Gastrocnemius medialis (tissue), 4 donors: ENCODE measurements around the gene PPFIA2. TPM values are rescaled to one million over a fixed set of nuclear protein-coding genes. Genes with fewer than 3 reads are reported as not detected.

Source experiments
- ATAC-seq, 2 donors: fragments of 150-250 bp; one replicate each; pipeline ENCODE4 v1.9.1; 2016
- DNase-seq, 2 donors: peaks; one replicate each; pipeline ENCODE4 v3.0.0-alpha.2; 2019
- H3K27ac ChIP-seq, 4 donors: fragments of 200-600 bp; sonication (generic); 1 replicate in 1 of 4; 2 replicates in 3 of 4; pipeline ENCODE4 v1.5.1; 2016 to 2018; ENCODE audit warnings: mild to moderate bottlenecking in 2 of 4, moderate library complexity in 1 of 4
- H3K27me3 ChIP-seq, 3 donors: fragments of 200-600 bp; sonication (generic) in 2 of 3; 1 replicate in 1 of 3; 2 replicates in 2 of 3; pipeline versions ENCODE4 v1.5.1 to v1.6.0; 2016 to 2019; ENCODE audit warnings: mild to moderate bottlenecking in 1 of 3, moderate library complexity in 1 of 3
- H3K36me3 ChIP-seq, 2 donors: fragments of 200-600 bp; sonication (generic) in 1 of 2; one replicate each; pipeline ENCODE4 v1.5.1; 2017 to 2018
- H3K4me1 ChIP-seq, 2 donors: fragments of 200-600 bp; sonication (generic) in 1 of 2; one replicate each; pipeline ENCODE4 v1.5.1; 2016 to 2017; ENCODE audit warnings: mild to moderate bottlenecking in 2 of 2
- H3K4me3 ChIP-seq, 4 donors: fragments of 200-600 bp; sonication (generic) in 3 of 4; 1 replicate in 1 of 4; 2 replicates in 3 of 4; pipeline ENCODE4 v1.5.1; 2016 to 2019; ENCODE audit warnings: mild to moderate bottlenecking in 2 of 4
- H3K9me3 ChIP-seq, 3 donors: fragments of 200-600 bp; sonication (generic) in 2 of 3; 1 replicate in 1 of 3; 2 replicates in 2 of 3; pipeline ENCODE4 v1.5.1; 2016 to 2019
- POLR2A ChIP-seq, 2 donors: fragments of 450-650 bp; IDR thresholded peaks; one replicate each; pipeline ENCODE4 v1.6.1; 2017; ENCODE audit warnings: antibody characterized with exemption in 2 of 2, mild to moderate bottlenecking in 2 of 2, moderate library complexity in 2 of 2
- in situ Hi-C, 4 donors: fragments of 200-750 bp; cut with MboI; loops; one replicate each; pipeline versions ENCODE4 v1.15.0 to v1.8.0; 2017; ENCODE audit warnings: low sequenced_read_pairs in 4 of 4
- intact Hi-C: fragments of 100-400 bp; cut with DNase I; formaldehyde crosslinking; loops from one replicate; pipeline ENCODE4 v1.15.1; 2023; ENCODE audit warnings: low total_unique reads
- total RNA-seq, 4 donors: library from RNA; depleted of rRNA; stranded (reverse); fragments of >200 nt; gene quantifications; one replicate each; pipeline versions ENCODE4 v1.1.0 to v1.2.3, GENCODE V29; 2016
- TF ChIP-seq, protein P1 (sequence below), 5 experiments: fragments of 450-650 bp in 3 of 5; fragments of 200-600 bp in 2 of 5; sonication (generic) in 2 of 5; IDR thresholded peaks in 4 of 5; conservative IDR thresholded peaks in 1 of 5; 1 replicate in 4 of 5; 2 replicates in 1 of 5; pipeline ENCODE4 v1.5.1; 2016 to 2019; ENCODE audit warnings: antibody characterized with exemption in 5 of 5, mild to moderate bottlenecking in 3 of 5, moderate library complexity in 3 of 5

PPFIA2 gene
- total RNA-seq, 4 donors from 2014 or later, result 0.04 TPM; not detected in 3

DNA sequence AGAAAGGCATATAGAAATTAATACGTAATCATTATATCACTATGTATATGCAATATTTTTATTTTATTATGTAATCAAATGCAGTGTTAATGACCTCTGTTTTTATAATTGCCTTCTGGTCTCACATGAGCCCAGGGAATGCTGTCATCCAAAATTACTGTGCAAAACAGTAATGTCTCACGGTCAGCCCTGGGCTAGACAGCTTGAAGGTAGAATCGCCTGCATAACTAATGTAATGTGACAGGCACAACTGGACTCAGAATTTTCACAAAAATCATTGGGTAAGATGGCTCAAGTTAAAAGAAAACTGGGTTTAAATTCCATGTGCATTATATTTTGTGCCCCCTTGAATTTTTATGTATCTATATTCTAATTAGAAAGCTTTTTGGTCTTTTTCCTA is 293.3 kb downstream of the PPFIA2 start:
- DNase-seq (no peak), ATAC-seq (no peak)
- Histone ChIP-seq H3K36me3 (no peaks in the 10 kb centered on the region), H3K27me3 (no peaks in the 10 kb centered on the region), H3K27ac (no peak overlapping the region), H3K4me3 (no peak overlapping the region), H3K4me1 (no peaks in the 10 kb centered on the region), H3K9me3 (no peaks in the 10 kb centered on the region)
- intact Hi-C loops (no loop called here), in situ Hi-C loops (no loop called here)
- TF ChIP-seq POLR2A (IDR thresholded peaks at IDR 0.05), result no peak
- TF ChIP-seq, protein P1, sequence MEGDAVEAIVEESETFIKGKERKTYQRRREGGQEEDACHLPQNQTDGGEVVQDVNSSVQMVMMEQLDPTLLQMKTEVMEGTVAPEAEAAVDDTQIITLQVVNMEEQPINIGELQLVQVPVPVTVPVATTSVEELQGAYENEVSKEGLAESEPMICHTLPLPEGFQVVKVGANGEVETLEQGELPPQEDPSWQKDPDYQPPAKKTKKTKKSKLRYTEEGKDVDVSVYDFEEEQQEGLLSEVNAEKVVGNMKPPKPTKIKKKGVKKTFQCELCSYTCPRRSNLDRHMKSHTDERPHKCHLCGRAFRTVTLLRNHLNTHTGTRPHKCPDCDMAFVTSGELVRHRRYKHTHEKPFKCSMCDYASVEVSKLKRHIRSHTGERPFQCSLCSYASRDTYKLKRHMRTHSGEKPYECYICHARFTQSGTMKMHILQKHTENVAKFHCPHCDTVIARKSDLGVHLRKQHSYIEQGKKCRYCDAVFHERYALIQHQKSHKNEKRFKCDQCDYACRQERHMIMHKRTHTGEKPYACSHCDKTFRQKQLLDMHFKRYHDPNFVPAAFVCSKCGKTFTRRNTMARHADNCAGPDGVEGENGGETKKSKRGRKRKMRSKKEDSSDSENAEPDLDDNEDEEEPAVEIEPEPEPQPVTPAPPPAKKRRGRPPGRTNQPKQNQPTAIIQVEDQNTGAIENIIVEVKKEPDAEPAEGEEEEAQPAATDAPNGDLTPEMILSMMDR (IDR thresholded peaks at IDR 0.05 in 4 of 5, conservative IDR thresholded peaks at IDR 0.05 in 1 of 5), result no peak

DNA sequence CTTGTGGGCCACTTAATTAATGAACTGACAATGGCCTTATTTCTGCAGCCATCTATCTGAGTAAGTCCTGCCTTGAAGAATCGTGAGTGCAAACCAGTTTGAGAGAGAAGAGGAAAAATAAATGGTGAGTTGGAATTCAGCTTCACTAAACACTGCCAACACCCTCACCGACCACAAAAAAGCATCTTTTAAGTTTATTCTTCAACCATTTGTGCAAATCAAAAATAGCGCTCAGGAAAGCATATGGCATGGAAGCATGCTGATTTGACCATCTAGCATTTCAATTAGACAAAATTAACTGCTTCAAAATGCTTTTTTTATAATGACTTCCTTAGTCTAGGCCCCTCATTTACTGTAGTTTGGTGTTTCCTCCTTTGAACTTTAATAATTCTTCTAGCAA is 294.0 kb downstream of the PPFIA2 start:
- Histone ChIP-seq H3K4me3 (no peak overlapping the region), H3K27me3 (no peaks in the 10 kb centered on the region), H3K36me3 (no peaks in the 10 kb centered on the region), H3K27ac (no peak overlapping the region), H3K9me3 (no peaks in the 10 kb centered on the region), H3K4me1 (no peaks in the 10 kb centered on the region)
- intact Hi-C loops, result no loop called here
- ATAC-seq, result no peak
- TF ChIP-seq, protein P1 (IDR thresholded peaks at IDR 0.05 in 4 of 5, conservative IDR thresholded peaks at IDR 0.05 in 1 of 5), result no peak
- TF ChIP-seq POLR2A (IDR thresholded peaks at IDR 0.05), result no peak
- DNase-seq, result no peak
- in situ Hi-C loops, result no loop called here

DNA sequence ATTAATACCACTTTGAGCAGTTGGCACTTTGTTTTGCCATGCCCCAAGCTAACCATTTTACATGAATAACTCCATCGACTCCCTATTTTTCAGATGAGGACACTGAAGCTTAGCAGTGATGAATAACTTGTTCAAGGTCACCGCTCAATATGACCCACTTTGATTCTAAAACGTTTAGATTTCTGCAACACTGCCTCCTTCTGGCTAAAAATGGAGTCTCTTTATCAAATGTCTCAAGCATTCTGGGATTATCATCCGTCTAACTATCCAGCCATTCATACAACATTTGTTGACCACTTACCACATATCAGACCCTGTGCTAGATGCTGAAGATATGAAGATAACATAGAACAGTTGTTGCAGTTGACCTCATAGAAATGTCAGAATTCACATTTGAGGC is 298.0 kb downstream of the PPFIA2 start:
- Histone ChIP-seq H3K27me3 (no peaks in the 10 kb centered on the region), H3K4me1 (no peaks in the 10 kb centered on the region), H3K36me3 (no peaks in the 10 kb centered on the region), H3K9me3 (no peaks in the 10 kb centered on the region), H3K27ac (no peak overlapping the region), H3K4me3 (no peak overlapping the region)
- ATAC-seq (no peak), DNase-seq (no peak)
- in situ Hi-C loops, result no loop called here
- TF ChIP-seq, protein P1 (IDR thresholded peaks at IDR 0.05 in 4 of 5, conservative IDR thresholded peaks at IDR 0.05 in 1 of 5), result no peak
- no peak for TF ChIP-seq POLR2A (IDR thresholded peaks at IDR 0.05)
- intact Hi-C loops, result no loop called here

DNA sequence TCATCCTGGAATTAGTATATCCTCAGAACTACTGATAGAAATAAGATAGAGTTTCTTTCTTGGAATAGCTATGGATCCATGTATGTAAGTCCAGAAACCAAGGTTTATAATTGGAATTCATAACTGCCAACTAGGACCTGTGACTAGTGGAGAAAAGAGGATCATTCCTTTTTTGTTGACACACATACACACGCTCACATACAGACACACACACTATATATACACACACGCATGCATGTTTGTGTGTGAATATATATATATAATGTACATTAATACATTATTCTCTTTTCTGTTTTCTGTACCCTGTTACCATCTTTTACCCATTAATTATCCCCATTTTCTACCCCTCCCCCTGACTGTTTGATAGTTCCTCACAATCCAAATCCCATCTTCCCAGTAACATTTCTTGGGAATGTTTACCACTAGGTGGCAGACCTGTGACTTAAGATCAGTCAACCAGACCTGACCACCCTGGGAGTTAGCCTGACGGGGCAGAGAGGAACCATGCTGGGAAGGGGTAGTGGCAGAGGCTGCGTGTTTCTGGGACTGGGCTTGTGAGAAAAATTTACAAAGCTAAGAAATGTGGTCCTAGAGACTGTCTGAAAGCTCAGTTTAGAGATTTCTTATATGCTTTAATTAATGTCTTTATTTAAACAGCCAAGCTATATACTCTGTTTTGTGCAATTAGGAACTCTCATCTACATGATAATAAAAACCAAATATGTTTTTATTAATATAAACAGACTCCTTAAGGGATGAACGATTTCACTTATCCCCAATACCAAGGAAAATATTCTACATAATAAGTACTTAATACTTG is 308.0 kb downstream of the PPFIA2 start:
- DNase-seq, result no peak
- intact Hi-C loops (loop anchor here (5.0 kb wide), 1 partner anchor 176 kb away; no protein-coding TSS in a partner anchor), in situ Hi-C loops (no loop called here)
- Histone ChIP-seq H3K27ac (no peak overlapping the region), H3K4me3 (no peak overlapping the region), H3K9me3 (no peaks in the 10 kb centered on the region), H3K27me3 (no peaks in the 10 kb centered on the region), H3K36me3 (no peaks in the 10 kb centered on the region), H3K4me1 (no peaks in the 10 kb centered on the region)
- TF ChIP-seq, protein P1 (IDR thresholded peaks at IDR 0.05 in 4 of 5, conservative IDR thresholded peaks at IDR 0.05 in 1 of 5), result peak in 1 of 5 experiments; percentile 23
- no peak for TF ChIP-seq POLR2A (IDR thresholded peaks at IDR 0.05)
- ATAC-seq, result no peak
